Measurements from ENCODE around the gene CREB3L4.

Gene CREB3L4

GRCh38 chr1:153967107-153967999 lies at the start of gene CREB3L4:
Gene CREB3L4, plus strand, starts transcription at chr1:153967902. Its CDS starts 624 bp downstream, at chr1:153968526.
- peak; percentile 98 for DNase-seq (ENCODE audit: low read depth)
- peak within 1 kb of the TSS; percentile 97 for H3K4me3 ChIP-seq (ENCODE audit: low read depth, low read length)
- TF ChIP-seq CTCF (IDR thresholded peaks at IDR 0.05; ENCODE audit: control insufficient read depth, extremely low read depth, insufficient read depth), result peak; percentile 50

- peak; percentile 38 for TF ChIP-seq CTCF (IDR thresholded peaks at IDR 0.05; ENCODE audit: control insufficient read depth, extremely low read depth, insufficient read depth)
- no peak for DNase-seq (ENCODE audit: low read depth)
- no peak overlapping the region for H3K4me3 ChIP-seq (ENCODE audit: low read depth, low read length)
Observed at GRCh38 chr1:153919876-153920852, 47.5 kb upstream of the CREB3L4 start.

- no peak for DNase-seq (ENCODE audit: low read depth)
- TF ChIP-seq CTCF (IDR thresholded peaks at IDR 0.05; ENCODE audit: control insufficient read depth, extremely low read depth, insufficient read depth), result no peak
- peak overlapping the region; percentile 57 for H3K4me3 ChIP-seq (ENCODE audit: low read depth, low read length)
Observed at GRCh38 chr1:153921080-153921802, 46.5 kb upstream of the CREB3L4 start.

- no peak for DNase-seq (ENCODE audit: low read depth)
- peak overlapping the region; percentile 57 for H3K4me3 ChIP-seq (ENCODE audit: low read depth, low read length)
- no peak for TF ChIP-seq CTCF (IDR thresholded peaks at IDR 0.05; ENCODE audit: control insufficient read depth, extremely low read depth, insufficient read depth)
Observed at GRCh38 chr1:153921803-153922075, 46.0 kb upstream of the CREB3L4 start.

GRCh38 chr1:153922076-153922971 lies 45.4 kb upstream of the CREB3L4 start:
- DNase-seq (ENCODE audit: low read depth), result peak; percentile 21
- peak; percentile 31; the same call in 1 of the 2 replicates for TF ChIP-seq CTCF (IDR thresholded peaks at IDR 0.05; ENCODE audit: control insufficient read depth, extremely low read depth, insufficient read depth)
- peak overlapping the region; percentile 57 for H3K4me3 ChIP-seq (ENCODE audit: low read depth, low read length)

Measured in LNCaP clone FGC (cell line).